Stimulated activated CD4-positive, alpha-beta T cell treated with anti-CD3 and anti-CD28 coated beads, Interleukin-12 subunit alpha, Interleukin-12 subunit beta, amount 100 ng/mL, for 24 hours (primary cell): ENCODE results near the gene PGA3.
"Not testable (repeated sequence)": the region's sequence is repeated elsewhere in the genome, so short reads cannot be mapped to it uniquely, and the experiment has no call there.

ENCODE experiments used
- DNase-seq, 2 experiments: peaks; one replicate each; pipeline ENCODE4 v3.0.0-alpha.2; 2020; ENCODE audit warnings: low read depth in 2 of 2

Gene PGA3

DNA sequence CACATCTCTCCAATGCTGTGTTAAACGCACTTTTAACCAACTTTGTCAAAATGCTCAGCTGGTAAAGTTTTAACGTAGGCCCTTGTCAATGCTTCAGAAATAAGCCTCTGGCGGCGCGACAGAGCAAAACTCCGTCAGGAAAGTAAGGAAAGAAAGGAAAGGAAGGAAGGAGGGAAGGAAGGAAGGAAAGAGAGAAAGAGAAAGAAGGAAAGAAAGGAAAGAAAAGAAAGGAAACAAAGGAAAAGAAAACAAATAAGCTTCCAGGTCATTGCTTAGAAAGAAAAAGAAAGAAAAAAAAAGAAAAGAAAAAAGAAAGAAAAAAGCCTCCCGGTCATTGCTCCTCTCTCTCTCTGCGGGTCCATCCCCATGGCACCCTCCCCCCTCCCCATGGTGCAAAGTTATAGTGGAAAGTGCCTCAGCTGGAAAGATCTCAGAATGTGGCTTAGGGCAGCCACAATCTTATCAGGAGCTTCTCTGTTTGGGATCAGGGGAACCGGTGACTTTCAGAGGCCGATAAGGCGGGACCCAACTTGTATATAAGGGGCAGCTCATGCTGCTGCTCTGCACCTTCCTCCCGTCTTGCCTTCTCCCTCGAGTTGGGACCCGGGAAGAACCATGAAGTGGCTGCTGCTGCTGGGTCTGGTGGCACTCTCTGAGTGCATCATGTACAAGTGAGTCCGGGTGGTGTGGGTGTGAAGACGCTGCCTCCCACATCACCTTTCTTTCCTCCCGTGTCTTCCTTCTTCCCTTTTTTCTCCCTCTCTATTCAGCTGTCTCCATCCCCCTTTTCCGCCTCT is at the start of gene PGA3:
Gene PGA3 (plus strand): TSS at position 566 of the 797 bp plus-strand sequence. CDS start 50 bp downstream, at position 616.
- DNase-seq: not testable (repeated sequence)

- no peak for DNase-seq
These were observed 49.7 kb upstream of the PGA3 start for GRCh38 chr11:61153593-61154095.

GRCh38 chr11:61154528-61154927 is 48.8 kb upstream of the PGA3 start:
- no peak for DNase-seq

DNA sequence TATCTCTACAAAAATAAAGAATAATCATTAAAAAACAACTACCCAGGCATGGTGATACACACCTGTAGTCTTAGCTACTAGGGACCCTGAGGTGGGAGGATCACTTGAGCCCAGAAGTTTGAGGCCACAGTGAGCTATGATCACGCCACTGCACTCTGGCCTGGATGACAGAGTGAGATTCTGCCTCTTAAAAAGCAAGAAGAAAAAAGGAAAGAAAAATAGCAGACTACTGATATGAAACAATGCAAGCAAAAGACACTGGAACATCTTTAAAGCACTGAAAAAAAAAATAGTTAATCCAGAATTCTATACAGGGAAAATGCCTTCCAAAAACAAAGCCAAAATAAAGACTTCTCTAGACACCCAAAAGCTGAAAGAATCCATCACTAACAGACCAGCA is 48.0 kb upstream of the PGA3 start:
- no peak for DNase-seq

- no peak for DNase-seq
These were observed 47.6 kb upstream of the PGA3 start for GRCh38 chr11:61155741-61156140.

DNA sequence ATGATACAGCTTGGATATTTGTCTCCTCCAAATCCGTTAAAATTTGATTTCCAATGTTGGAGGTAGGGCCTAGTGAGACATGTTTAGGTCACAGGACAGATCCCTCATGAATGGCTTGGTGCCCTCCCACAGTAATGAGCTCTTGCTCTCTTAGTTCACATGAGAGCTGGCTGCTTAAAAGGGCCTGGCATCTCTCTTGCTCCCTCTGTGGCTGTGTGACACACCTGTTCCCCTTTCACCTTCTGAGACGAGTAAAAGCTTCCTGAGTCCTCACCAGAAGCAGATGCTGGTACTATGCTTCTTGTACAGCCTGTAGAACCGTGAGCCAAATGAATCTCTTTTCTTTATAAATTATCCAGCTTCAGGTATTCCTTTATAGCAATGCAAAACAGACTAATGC is 45.6 kb upstream of the PGA3 start:
- DNase-seq: no peak

GRCh38 chr11:61158691-61159381 is 44.5 kb upstream of the PGA3 start:
- DNase-seq: no peak

GRCh38 chr11:61160487-61161189 is 42.7 kb upstream of the PGA3 start:
- no peak for DNase-seq

DNA sequence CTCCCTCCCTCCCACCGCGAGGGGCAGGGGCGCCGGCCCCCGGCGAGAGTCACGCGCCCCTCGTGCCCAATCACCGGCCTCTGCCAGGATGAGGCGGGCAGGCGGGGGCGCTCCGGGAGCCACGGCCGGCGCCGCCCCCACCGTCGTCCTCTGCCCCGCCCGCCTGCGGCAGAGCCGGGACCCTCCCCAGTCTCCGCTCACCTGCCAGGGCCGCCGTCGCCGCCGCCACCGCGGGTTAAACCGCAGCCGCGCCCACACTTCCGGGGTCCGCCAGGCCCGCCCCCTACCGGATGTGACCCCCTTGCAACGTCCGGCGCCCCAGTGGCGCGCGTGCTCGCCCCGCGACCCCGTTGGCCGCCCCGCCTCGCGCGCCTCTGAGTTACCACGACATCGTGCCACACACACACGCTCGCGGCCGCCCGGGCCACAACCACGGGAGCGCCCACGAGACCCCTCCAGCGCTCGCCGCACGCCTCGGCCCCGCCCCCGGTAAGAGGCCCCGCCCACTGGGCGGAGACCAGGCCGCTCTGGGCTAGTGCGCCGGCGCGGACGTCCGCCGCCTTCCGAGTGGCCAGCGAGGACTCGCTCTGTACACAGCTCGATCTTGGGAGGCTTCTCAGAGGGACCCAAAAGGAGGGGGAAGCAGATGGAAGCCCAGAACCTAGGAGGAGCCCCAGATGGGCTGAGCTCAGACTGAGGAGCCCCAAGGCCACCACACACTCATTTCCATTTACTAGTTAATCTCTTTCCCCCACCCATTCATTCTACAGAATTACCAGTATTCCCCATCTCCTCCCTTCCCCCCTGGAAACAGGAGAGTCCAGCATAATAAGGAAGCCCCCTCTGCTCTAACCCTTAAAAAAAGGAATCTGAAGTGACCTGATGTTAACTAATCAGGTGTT is 41.9 kb upstream of the PGA3 start, which contains the start of gene VPS37C:
Gene VPS37C (minus strand): TSS at position 237 of the 902 bp plus-strand sequence. CDS start 22,597 bp downstream, outside the sequence.
- DNase-seq: peak; percentile 83 to 89

DNA sequence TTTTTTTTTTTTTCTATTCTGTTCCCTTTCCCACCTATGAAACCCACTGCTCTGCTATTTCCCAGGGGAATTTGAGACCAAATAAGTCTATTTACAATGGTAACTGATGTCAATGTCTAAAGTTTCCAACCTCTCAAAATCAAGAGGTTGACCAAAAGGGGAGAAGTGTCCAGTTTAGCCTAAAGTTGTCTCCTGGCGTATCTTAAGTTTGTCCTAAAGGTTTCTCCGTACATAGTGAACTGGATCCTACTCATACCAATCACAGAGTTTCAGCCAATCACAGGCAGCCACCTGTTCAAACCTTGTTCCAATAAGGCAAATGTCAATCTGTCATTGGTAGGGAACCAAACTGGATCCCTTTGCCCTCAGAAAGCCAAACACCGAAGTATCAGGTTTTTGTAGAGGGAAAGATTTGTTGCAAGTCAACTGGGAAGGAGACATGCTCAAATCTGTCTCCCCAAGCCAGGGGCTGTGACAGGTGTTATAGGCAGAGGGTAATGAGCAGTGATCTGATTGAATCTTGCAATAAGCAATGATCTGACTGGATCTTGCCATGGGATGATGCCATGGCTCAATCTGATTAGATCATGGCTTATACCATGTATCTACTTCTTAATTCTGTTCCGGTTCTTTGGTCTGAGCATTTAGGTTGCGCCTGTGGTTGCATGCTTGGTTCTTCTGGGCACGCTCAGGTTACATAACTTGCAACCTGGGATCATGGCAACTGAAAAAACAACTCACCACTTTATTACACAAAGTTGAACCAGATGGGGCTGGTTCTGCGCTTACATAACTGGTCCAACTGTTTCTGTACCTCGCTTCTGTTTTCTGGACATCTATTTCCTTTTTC is 41.0 kb upstream of the PGA3 start:
- DNase-seq: peak in 1 of 2 experiments; percentile 9

GRCh38 chr11:61163021-61163420 is 40.3 kb upstream of the PGA3 start:
- DNase-seq: no peak

GRCh38 chr11:61163714-61164605 is 39.4 kb upstream of the PGA3 start:
- DNase-seq: no peak

GRCh38 chr11:61164606-61165424 is 38.5 kb upstream of the PGA3 start:
- no peak for DNase-seq

- not testable (repeated sequence) for DNase-seq
These were observed 37.5 kb upstream of the PGA3 start for GRCh38 chr11:61165785-61166184.

- DNase-seq: not testable (repeated sequence)
These were observed 37.0 kb upstream of the PGA3 start for GRCh38 chr11:61166331-61166730.

DNA sequence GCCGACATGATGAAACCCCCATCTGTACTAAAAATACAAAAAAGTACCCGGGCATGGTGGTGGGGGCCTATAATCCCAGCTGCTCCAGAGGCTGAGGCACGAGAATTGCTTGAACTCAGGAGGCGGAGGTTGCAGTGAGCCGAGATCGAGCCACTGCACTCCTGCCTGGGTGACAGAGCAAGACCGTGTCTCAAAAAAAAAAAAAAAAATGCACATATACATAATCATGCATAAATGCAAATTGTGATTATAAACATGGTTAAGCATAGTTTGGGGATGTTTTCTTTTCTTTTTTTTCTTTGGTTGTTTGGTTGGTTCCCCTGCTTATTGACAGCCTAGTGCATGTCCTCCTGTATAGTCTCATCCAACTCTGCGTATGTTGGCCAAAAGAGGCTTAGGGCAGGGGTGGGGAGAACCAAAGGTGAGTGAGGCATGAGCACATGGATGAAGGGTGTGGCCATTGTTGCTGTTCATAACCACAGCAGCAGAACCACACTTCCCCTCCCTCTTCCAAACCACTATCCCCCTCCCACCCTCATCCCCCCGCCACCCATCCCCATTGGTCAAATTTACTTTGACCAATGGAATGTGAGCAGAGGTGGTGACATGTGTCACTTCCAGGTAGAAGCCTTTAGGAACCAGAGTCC is 35.1 kb upstream of the PGA3 start:
- no peak for DNase-seq

- DNase-seq: no peak
These were observed 34.5 kb upstream of the PGA3 start for GRCh38 chr11:61168800-61169199.

- no peak for DNase-seq
These were observed 32.7 kb upstream of the PGA3 start for GRCh38 chr11:61170566-61170965.
